Gastroesophageal sphincter (tissue), 3 donors: ENCODE data around the gene TADA3.

ENCODE experiments used
- POLR2A ChIP-seq, 2 donors: fragments of 450-650 bp; IDR thresholded peaks; one replicate each; pipeline ENCODE4 v1.6.1; 2017; ENCODE audit warnings: antibody characterized with exemption in 2 of 2, mild to moderate bottlenecking in 2 of 2, moderate library complexity in 1 of 2
- POLR2AphosphoS5 ChIP-seq: sonication (generic); formaldehyde crosslinking; IDR thresholded peaks from one replicate; pipeline ENCODE4 v1.6.1; 2017; ENCODE audit warnings: antibody characterized with exemption
- TF ChIP-seq, protein P1 (sequence below), 4 experiments: fragments of 200-600 bp in 2 of 4; fragments of 450-650 bp in 2 of 4; sonication (generic) in 1 of 4; IDR thresholded peaks; one replicate each; pipeline ENCODE4 v1.5.1; 2017 to 2019; ENCODE audit warnings: antibody characterized with exemption in 4 of 4, mild to moderate bottlenecking in 2 of 4, moderate library complexity in 2 of 4

- TF ChIP-seq, protein P1, sequence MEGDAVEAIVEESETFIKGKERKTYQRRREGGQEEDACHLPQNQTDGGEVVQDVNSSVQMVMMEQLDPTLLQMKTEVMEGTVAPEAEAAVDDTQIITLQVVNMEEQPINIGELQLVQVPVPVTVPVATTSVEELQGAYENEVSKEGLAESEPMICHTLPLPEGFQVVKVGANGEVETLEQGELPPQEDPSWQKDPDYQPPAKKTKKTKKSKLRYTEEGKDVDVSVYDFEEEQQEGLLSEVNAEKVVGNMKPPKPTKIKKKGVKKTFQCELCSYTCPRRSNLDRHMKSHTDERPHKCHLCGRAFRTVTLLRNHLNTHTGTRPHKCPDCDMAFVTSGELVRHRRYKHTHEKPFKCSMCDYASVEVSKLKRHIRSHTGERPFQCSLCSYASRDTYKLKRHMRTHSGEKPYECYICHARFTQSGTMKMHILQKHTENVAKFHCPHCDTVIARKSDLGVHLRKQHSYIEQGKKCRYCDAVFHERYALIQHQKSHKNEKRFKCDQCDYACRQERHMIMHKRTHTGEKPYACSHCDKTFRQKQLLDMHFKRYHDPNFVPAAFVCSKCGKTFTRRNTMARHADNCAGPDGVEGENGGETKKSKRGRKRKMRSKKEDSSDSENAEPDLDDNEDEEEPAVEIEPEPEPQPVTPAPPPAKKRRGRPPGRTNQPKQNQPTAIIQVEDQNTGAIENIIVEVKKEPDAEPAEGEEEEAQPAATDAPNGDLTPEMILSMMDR (IDR thresholded peaks at IDR 0.05) = no peak
- TF ChIP-seq POLR2AphosphoS5 (no peak), POLR2A (IDR thresholded peaks at IDR 0.05) (no peak)
Measured at GRCh38 chr3:9797196-9797945, 5.1 kb upstream of the TADA3 start.
